IgD-negative memory B cell (primary cell): ENCODE measurements around the gene GALNT17. TPM values are rescaled to one million over a fixed set of nuclear protein-coding genes. Genes with fewer than 3 reads are reported as not detected.

Experiments
- H3K27ac Mint-ChIP-seq, 3 donors: one replicate each; pipeline ENCODE4 v1.8.0; 2020 to 2022; ENCODE audit warnings: mild to moderate bottlenecking in 3 of 3, mixed read lengths in 3 of 3, moderate library complexity in 1 of 3
- H3K27me3 Mint-ChIP-seq: one replicate; pipeline ENCODE4 v1.8.0; 2021; ENCODE audit warnings: mixed read lengths
- H3K36me3 Mint-ChIP-seq: one replicate; pipeline ENCODE4 v1.8.0; 2020; ENCODE audit warnings: mild to moderate bottlenecking, mixed read lengths
- H3K4me1 Mint-ChIP-seq, 3 donors: one replicate each; pipeline ENCODE4 v1.8.0; 2020 to 2022; ENCODE audit warnings: mixed read lengths in 3 of 3, mild to moderate bottlenecking in 1 of 3
- H3K4me3 Mint-ChIP-seq, 4 donors: one replicate each; pipeline ENCODE4 v1.8.0; 2020 to 2022; ENCODE audit warnings: mild to moderate bottlenecking in 4 of 4, mixed read lengths in 4 of 4, moderate library complexity in 3 of 4
- H3K9me3 Mint-ChIP-seq, 3 donors: one replicate each; pipeline ENCODE4 v1.8.0; 2020 to 2021; ENCODE audit warnings: mixed read lengths in 3 of 3, mild to moderate bottlenecking in 1 of 3
- polyA plus RNA-seq: library from polyadenylated mRNA; unstranded; fragments of 300-500 nt; fragmentation: Illumina TruSeq; gene quantifications from one replicate; pipeline ENCODE4 v1.2.3, GENCODE V29; 2021

GALNT17 gene
- polyA plus RNA-seq, 1 donor from 2014 or later, result not detected

- Mint-ChIP-seq H3K9me3 (peaks cover 6 to 26% (median 10%) of the 10 kb centered on the region in 3 donors), H3K36me3 (peaks cover 2% of the 10 kb centered on the region), H3K27ac (no peak overlapping the region), H3K27me3 (no peaks in the 10 kb centered on the region), H3K4me3 (no peak overlapping the region), H3K4me1 (no peaks in the 10 kb centered on the region)
These were observed 138.6 kb downstream of the GALNT17 start for GRCh38 chr7:71270558-71270957.

GRCh38 chr7:71271203-71271602 is 139.3 kb downstream of the GALNT17 start:
- no peak overlapping the region for H3K4me3 Mint-ChIP-seq
- no peaks in the 10 kb centered on the region for H3K27me3 Mint-ChIP-seq
- H3K27ac Mint-ChIP-seq, result no peak overlapping the region
- peaks cover 3% of the 10 kb centered on the region for H3K36me3 Mint-ChIP-seq
- no peaks in the 10 kb centered on the region for H3K4me1 Mint-ChIP-seq
- peaks cover 6 to 24% (median 10%) of the 10 kb centered on the region in 3 donors for H3K9me3 Mint-ChIP-seq

- Mint-ChIP-seq H3K36me3 (peaks cover 3% of the 10 kb centered on the region), H3K4me1 (no peaks in the 10 kb centered on the region), H3K4me3 (no peak overlapping the region)
These were observed 140.9 kb downstream of the GALNT17 start for GRCh38 chr7:71272509-71273490.

GRCh38 chr7:71278257-71278656 is 146.3 kb downstream of the GALNT17 start:
- Mint-ChIP-seq H3K4me1 (no peaks in the 10 kb centered on the region), H3K27me3 (no peaks in the 10 kb centered on the region), H3K27ac (no peak overlapping the region), H3K36me3 (peaks cover 2% of the 10 kb centered on the region), H3K9me3 (peaks cover 7 to 16% (median 8%) of the 10 kb centered on the region in 3 donors), H3K4me3 (no peak overlapping the region)

More at GRCh38 chr7:71272509-71273490, 140.9 kb downstream of the GALNT17 start:
- H3K9me3 Mint-ChIP-seq, result peaks cover 7 to 23% (median 10%) of the 10 kb centered on the region in 3 donors
- H3K27ac Mint-ChIP-seq, result no peak overlapping the region
- H3K27me3 Mint-ChIP-seq, result no peaks in the 10 kb centered on the region

GRCh38 chr7:71281261-71281660 is 149.3 kb downstream of the GALNT17 start:
- Mint-ChIP-seq H3K27me3 (no peaks in the 10 kb centered on the region), H3K4me3 (no peak overlapping the region), H3K4me1 (no peaks in the 10 kb centered on the region), H3K9me3 (peaks cover 2 to 19% (median 7%) of the 10 kb centered on the region in 3 donors), H3K27ac (no peak overlapping the region), H3K36me3 (no peaks in the 10 kb centered on the region)

- Mint-ChIP-seq H3K27me3 (no peaks in the 10 kb centered on the region), H3K4me3 (no peak overlapping the region), H3K27ac (no peak overlapping the region), H3K36me3 (no peaks in the 10 kb centered on the region), H3K9me3 (peaks cover 2 to 14% (median 2%) of the 10 kb centered on the region in 3 donors), H3K4me1 (no peaks in the 10 kb centered on the region)
These were observed 151.9 kb downstream of the GALNT17 start for GRCh38 chr7:71283802-71284201.

- Mint-ChIP-seq H3K4me3 (no peak overlapping the region), H3K27ac (peak overlapping the region in 1 of 3 donors; percentile 31), H3K9me3 (peaks cover 2 to 9% (median 2%) of the 10 kb centered on the region in 3 donors), H3K36me3 (no peaks in the 10 kb centered on the region), H3K4me1 (no peaks in the 10 kb centered on the region), H3K27me3 (no peaks in the 10 kb centered on the region)
These were observed 153.7 kb downstream of the GALNT17 start for GRCh38 chr7:71285571-71286145.

- Mint-ChIP-seq H3K27ac (no peak overlapping the region), H3K9me3 (peaks cover 0 to 5% (median 2%) of the 10 kb centered on the region in 3 donors), H3K36me3 (no peaks in the 10 kb centered on the region), H3K4me3 (no peak overlapping the region), H3K27me3 (no peaks in the 10 kb centered on the region), H3K4me1 (no peaks in the 10 kb centered on the region)
These were observed 154.4 kb downstream of the GALNT17 start for GRCh38 chr7:71286336-71286735.

GRCh38 chr7:71286924-71287323 is 155.0 kb downstream of the GALNT17 start:
- H3K36me3 Mint-ChIP-seq, result no peaks in the 10 kb centered on the region
- no peaks in the 10 kb centered on the region for H3K27me3 Mint-ChIP-seq
- no peak overlapping the region for H3K27ac Mint-ChIP-seq
- no peaks in the 10 kb centered on the region for H3K4me1 Mint-ChIP-seq
- H3K9me3 Mint-ChIP-seq, result peaks cover 0 to 5% (median 2%) of the 10 kb centered on the region in 3 donors
- no peak overlapping the region for H3K4me3 Mint-ChIP-seq

GRCh38 chr7:71290452-71290851 is 158.5 kb downstream of the GALNT17 start:
- Mint-ChIP-seq H3K4me3 (no peak overlapping the region), H3K4me1 (no peaks in the 10 kb centered on the region), H3K36me3 (no peaks in the 10 kb centered on the region), H3K9me3 (peaks cover 0 to 5% (median 4%) of the 10 kb centered on the region in 3 donors), H3K27ac (no peak overlapping the region), H3K27me3 (no peaks in the 10 kb centered on the region)

GRCh38 chr7:71298378-71298777 is 166.4 kb downstream of the GALNT17 start:
- Mint-ChIP-seq H3K4me1 (no peaks in the 10 kb centered on the region), H3K27ac (no peak overlapping the region), H3K9me3 (peaks cover 5 to 16% (median 8%) of the 10 kb centered on the region in 3 donors), H3K4me3 (no peak overlapping the region), H3K27me3 (no peaks in the 10 kb centered on the region), H3K36me3 (peaks cover 2% of the 10 kb centered on the region)

GRCh38 chr7:71300086-71300485 is 168.1 kb downstream of the GALNT17 start:
- peaks cover 2% of the 10 kb centered on the region for H3K36me3 Mint-ChIP-seq
- H3K9me3 Mint-ChIP-seq, result peaks cover 6 to 12% (median 9%) of the 10 kb centered on the region in 3 donors
- no peak overlapping the region for H3K4me3 Mint-ChIP-seq
- no peak overlapping the region for H3K27ac Mint-ChIP-seq
- H3K27me3 Mint-ChIP-seq, result no peaks in the 10 kb centered on the region
- no peaks in the 10 kb centered on the region for H3K4me1 Mint-ChIP-seq

GRCh38 chr7:71300603-71301002 is 168.7 kb downstream of the GALNT17 start:
- Mint-ChIP-seq H3K4me3 (no peak overlapping the region), H3K27me3 (no peaks in the 10 kb centered on the region), H3K27ac (no peak overlapping the region), H3K36me3 (peaks cover 2% of the 10 kb centered on the region), H3K4me1 (no peaks in the 10 kb centered on the region), H3K9me3 (peaks cover 7 to 11% (median 9%) of the 10 kb centered on the region in 3 donors)

- H3K27me3 Mint-ChIP-seq, result no peaks in the 10 kb centered on the region
- H3K4me3 Mint-ChIP-seq, result no peak overlapping the region
- H3K36me3 Mint-ChIP-seq, result peaks cover 4% of the 10 kb centered on the region
- H3K4me1 Mint-ChIP-seq, result no peaks in the 10 kb centered on the region
- peaks cover 8 to 11% (median 9%) of the 10 kb centered on the region in 3 donors for H3K9me3 Mint-ChIP-seq
- H3K27ac Mint-ChIP-seq, result no peak overlapping the region
These were observed 169.2 kb downstream of the GALNT17 start for GRCh38 chr7:71301167-71301566.

- H3K4me1 Mint-ChIP-seq, result no peaks in the 10 kb centered on the region
- H3K27ac Mint-ChIP-seq, result no peak overlapping the region
- H3K9me3 Mint-ChIP-seq, result peaks cover 6 to 12% (median 11%) of the 10 kb centered on the region in 3 donors
- H3K36me3 Mint-ChIP-seq, result peaks cover 4% of the 10 kb centered on the region
- no peak overlapping the region for H3K4me3 Mint-ChIP-seq
- H3K27me3 Mint-ChIP-seq, result no peaks in the 10 kb centered on the region
These were observed 171.6 kb downstream of the GALNT17 start for GRCh38 chr7:71303566-71303965.
